HepG2 (cell line): ENCODE measurements around the gene CGNL1. TPM values are rescaled to one million over a fixed set of nuclear protein-coding genes. Genes with fewer than 3 reads are reported as not detected.

Source experiments
- AHR ChIP-seq: IDR thresholded peaks from 2 replicates; pipeline ENCODE4 v1.6.1; 2018; ENCODE audit warnings: missing genetic modification reagents, missing compliant biosample characterization
- ARID4A ChIP-seq: sonication (generic); formaldehyde crosslinking; IDR thresholded peaks from 2 replicates; pipeline ENCODE4 v1.5.0; 2020; ENCODE audit warnings: mild to moderate bottlenecking, missing genetic modification reagents, borderline replicate concordance
- ARNT2 ChIP-seq: sonication (generic); formaldehyde crosslinking; IDR thresholded peaks from 2 replicates; pipeline ENCODE4 v1.8.0; 2022; ENCODE audit warnings: mild to moderate bottlenecking, low read depth, missing genetic modification reagents, moderate library complexity
- CBX5 ChIP-seq: sonication (generic); formaldehyde crosslinking; IDR thresholded peaks from 2 replicates; pipeline ENCODE4 v1.4.0; 2020; ENCODE audit warnings: missing genetic modification reagents, borderline replicate concordance
- CREB1 ChIP-seq, 2 experiments: fragments of 450-650 bp in 1 of 2; IDR thresholded peaks; 2 replicates each; pipeline ENCODE4 v1.6.1; 2016 to 2017; ENCODE audit warnings: control low read depth in 1 of 2, mild to moderate bottlenecking in 1 of 2, missing compliant biosample characterization in 1 of 2, missing genetic modification characterization in 1 of 2
- ELF3 ChIP-seq: IDR thresholded peaks from 2 replicates; pipeline ENCODE4 v1.6.1; 2016; ENCODE audit warnings: missing genetic modification reagents, missing compliant biosample characterization
- FOXA3 ChIP-seq: IDR thresholded peaks from 2 replicates; pipeline ENCODE4 v1.6.1; 2016; ENCODE audit warnings: missing genetic modification reagents, missing compliant biosample characterization
- GFI1 ChIP-seq: sonication (generic); formaldehyde crosslinking; IDR thresholded peaks from 2 replicates; pipeline ENCODE4 v1.5.0; 2020; ENCODE audit warnings: missing genetic modification reagents, mild to moderate bottlenecking, borderline replicate concordance
- MTF2 ChIP-seq: sonication (generic); formaldehyde crosslinking; IDR thresholded peaks from 2 replicates; pipeline ENCODE4 v1.5.0; 2020; ENCODE audit warnings: missing genetic modification reagents, borderline replicate concordance
- NFE2 ChIP-seq: sonication (generic); formaldehyde crosslinking; IDR thresholded peaks from 2 replicates; pipeline ENCODE4 v1.4.0; 2020; ENCODE audit warnings: missing genetic modification reagents
- SIX4 ChIP-seq: sonication (generic); formaldehyde crosslinking; IDR thresholded peaks from 2 replicates; pipeline ENCODE4 v1.4.0; 2020; ENCODE audit warnings: missing genetic modification reagents
- ZKSCAN1 ChIP-seq: fragments of 150-350 bp; IDR thresholded peaks from 2 replicates; pipeline ENCODE4 v1.6.1; 2014; ENCODE audit warnings: low read length
- ZMYM2 ChIP-seq: sonication (generic); formaldehyde crosslinking; IDR thresholded peaks from 2 replicates; pipeline ENCODE4 v1.8.0; 2022; ENCODE audit warnings: mild to moderate bottlenecking, missing genetic modification reagents
- ZNF20 ChIP-seq: sonication (generic); formaldehyde crosslinking; IDR thresholded peaks from 2 replicates; pipeline ENCODE4 v1.4.0; 2020; ENCODE audit warnings: mild to moderate bottlenecking, moderate library complexity, missing genetic modification reagents
- ZNF33A ChIP-seq: sonication (generic); formaldehyde crosslinking; IDR thresholded peaks from 2 replicates; pipeline ENCODE4 v1.5.1; 2020; ENCODE audit warnings: missing genetic modification reagents, mild to moderate bottlenecking, moderate library complexity, borderline replicate concordance
- ZNF558 ChIP-seq: sonication (generic); formaldehyde crosslinking; IDR thresholded peaks from 2 replicates; pipeline ENCODE4 v1.9.0; 2022; ENCODE audit warnings: mild to moderate bottlenecking, missing genetic modification reagents, borderline replicate concordance
- ZNF609 ChIP-seq: sonication (generic); formaldehyde crosslinking; IDR thresholded peaks from 2 replicates; pipeline ENCODE4 v1.4.0; 2020; ENCODE audit warnings: mild to moderate bottlenecking, missing genetic modification reagents, borderline replicate concordance
- ZNF670 ChIP-seq: sonication (generic); formaldehyde crosslinking; IDR thresholded peaks from 2 replicates; pipeline ENCODE4 v1.8.0; 2022; ENCODE audit warnings: mild to moderate bottlenecking, missing genetic modification reagents, borderline replicate concordance
- ZNF691 ChIP-seq: sonication (generic); formaldehyde crosslinking; IDR thresholded peaks from 2 replicates; pipeline ENCODE4 v1.4.0; 2020; ENCODE audit warnings: missing genetic modification reagents, low read depth, mild to moderate bottlenecking, borderline replicate concordance
- ZNF878 ChIP-seq: sonication (generic); formaldehyde crosslinking; IDR thresholded peaks from 2 replicates; pipeline ENCODE4 v1.8.1; 2023; ENCODE audit warnings: mild to moderate bottlenecking, missing genetic modification reagents, moderate library complexity
- polyA plus RNA-seq, 8 experiments: library from polyadenylated mRNA; depleted of rRNA in 3 of 8; stranded (reverse) in 7 of 8; unstranded in 1 of 8; fragments of >200 nt; fragmentation: Illumina TruSeq in 4 of 8; extraction: Trizol in 4 of 8; gene quantifications; 2 replicates each; pipeline versions ENCODE4 v1.2.1 to v1.2.3, GENCODE V29; 2011 to 2016; ENCODE audit warnings: low read depth in 4 of 8, missing spikeins in 1 of 8, mixed read lengths in 1 of 8; ENCODE audit not compliant: insufficient read depth in 1 of 8
- total RNA-seq, 5 experiments: library from RNA; depleted of rRNA; stranded (reverse); fragments of >200 nt; fragmentation: Illumina TruSeq; extraction: Trizol; gene quantifications; 2 replicates each; pipeline ENCODE4 v1.2.3, GENCODE V29; 2016; ENCODE audit warnings: low read depth in 1 of 5

Gene CGNL1
- total and polyA plus RNA-seq, 2 of the 13 experiments (the other 11 are each of a cell fraction or from before 2014, with no cell fraction given): 5.6 to 15.6 TPM

GRCh38 chr15:57391537-57391936, 15.2 kb downstream of the CGNL1 start (continued):
- TF ChIP-seq ARID4A (CRISPR knock-in tag) (no peak), ZMYM2 (CRISPR knock-in tag) (peak; percentile 42), ZNF558 (CRISPR knock-in tag) (no peak), ZKSCAN1 (no peak), AHR (CRISPR knock-in tag) (no peak), MTF2 (CRISPR knock-in tag) (no peak), ARNT2 (CRISPR knock-in tag) (0 out of 2 replicates have a peak, but pooled peaks have one; percentile 22), NFE2 (CRISPR knock-in tag) (no peak), FOXA3 (CRISPR knock-in tag) (peak; percentile 84), SIX4 (no peak), ZNF670 (no peak), ZNF33A (CRISPR knock-in tag) (no peak), CBX5 (CRISPR knock-in tag) (no peak), ZNF691 (no peak), ZNF878 (CRISPR knock-in tag) (no peak), CREB1 (IDR thresholded peaks at IDR 0.05) (no peak), CREB1 (CRISPR knock-in tag; IDR thresholded peaks at IDR 0.05) (no peak), GFI1 (CRISPR knock-in tag) (0 out of 2 replicates have a peak, but pooled peaks have one; percentile 27), ZNF609 (CRISPR knock-in tag) (peak; percentile 68), ZNF20 (CRISPR knock-in tag) (no peak), ELF3 (CRISPR knock-in tag) (peak; percentile 82)
